ENCODE measurements around the gene CNST.

DNA sequence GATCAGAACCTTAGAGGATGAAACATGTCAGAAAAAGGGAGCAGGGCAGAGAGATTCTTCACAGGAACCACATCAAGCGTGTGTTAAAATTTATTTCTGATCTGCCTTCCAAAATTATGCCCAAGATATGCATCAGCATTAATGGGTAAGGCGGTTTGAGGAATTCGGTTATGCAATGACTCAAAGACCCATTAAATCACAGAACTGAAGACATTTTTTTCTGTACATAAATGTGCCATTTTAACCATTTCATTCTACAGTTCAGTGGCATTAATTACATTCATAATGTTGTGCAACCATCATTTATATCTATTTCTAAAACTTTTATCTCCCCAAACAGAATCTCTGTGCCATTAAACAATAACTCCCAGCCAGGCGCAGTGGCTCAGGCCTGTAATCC, 43.4 kb downstream of the CNST start:
- no peak for TF ChIP-seq EP300 (IDR thresholded peaks at IDR 0.05; ENCODE audit: borderline replicate concordance)
- no peak for TF ChIP-seq ZBTB7A (IDR thresholded peaks at IDR 0.05; ENCODE audit: low read depth)
- TF ChIP-seq, protein P1, sequence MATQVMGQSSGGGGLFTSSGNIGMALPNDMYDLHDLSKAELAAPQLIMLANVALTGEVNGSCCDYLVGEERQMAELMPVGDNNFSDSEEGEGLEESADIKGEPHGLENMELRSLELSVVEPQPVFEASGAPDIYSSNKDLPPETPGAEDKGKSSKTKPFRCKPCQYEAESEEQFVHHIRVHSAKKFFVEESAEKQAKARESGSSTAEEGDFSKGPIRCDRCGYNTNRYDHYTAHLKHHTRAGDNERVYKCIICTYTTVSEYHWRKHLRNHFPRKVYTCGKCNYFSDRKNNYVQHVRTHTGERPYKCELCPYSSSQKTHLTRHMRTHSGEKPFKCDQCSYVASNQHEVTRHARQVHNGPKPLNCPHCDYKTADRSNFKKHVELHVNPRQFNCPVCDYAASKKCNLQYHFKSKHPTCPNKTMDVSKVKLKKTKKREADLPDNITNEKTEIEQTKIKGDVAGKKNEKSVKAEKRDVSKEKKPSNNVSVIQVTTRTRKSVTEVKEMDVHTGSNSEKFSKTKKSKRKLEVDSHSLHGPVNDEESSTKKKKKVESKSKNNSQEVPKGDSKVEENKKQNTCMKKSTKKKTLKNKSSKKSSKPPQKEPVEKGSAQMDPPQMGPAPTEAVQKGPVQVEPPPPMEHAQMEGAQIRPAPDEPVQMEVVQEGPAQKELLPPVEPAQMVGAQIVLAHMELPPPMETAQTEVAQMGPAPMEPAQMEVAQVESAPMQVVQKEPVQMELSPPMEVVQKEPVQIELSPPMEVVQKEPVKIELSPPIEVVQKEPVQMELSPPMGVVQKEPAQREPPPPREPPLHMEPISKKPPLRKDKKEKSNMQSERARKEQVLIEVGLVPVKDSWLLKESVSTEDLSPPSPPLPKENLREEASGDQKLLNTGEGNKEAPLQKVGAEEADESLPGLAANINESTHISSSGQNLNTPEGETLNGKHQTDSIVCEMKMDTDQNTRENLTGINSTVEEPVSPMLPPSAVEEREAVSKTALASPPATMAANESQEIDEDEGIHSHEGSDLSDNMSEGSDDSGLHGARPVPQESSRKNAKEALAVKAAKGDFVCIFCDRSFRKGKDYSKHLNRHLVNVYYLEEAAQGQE (IDR thresholded peaks at IDR 0.05; ENCODE audit: low read depth): no peak
- TF ChIP-seq, protein P2, sequence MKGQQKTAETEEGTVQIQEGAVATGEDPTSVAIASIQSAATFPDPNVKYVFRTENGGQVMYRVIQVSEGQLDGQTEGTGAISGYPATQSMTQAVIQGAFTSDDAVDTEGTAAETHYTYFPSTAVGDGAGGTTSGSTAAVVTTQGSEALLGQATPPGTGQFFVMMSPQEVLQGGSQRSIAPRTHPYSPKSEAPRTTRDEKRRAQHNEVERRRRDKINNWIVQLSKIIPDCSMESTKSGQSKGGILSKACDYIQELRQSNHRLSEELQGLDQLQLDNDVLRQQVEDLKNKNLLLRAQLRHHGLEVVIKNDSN (IDR thresholded peaks at IDR 0.05): no peak
- TF ChIP-seq CREB1 (IDR thresholded peaks at IDR 0.05; ENCODE audit: low read depth): no peak
